Mucosa of gallbladder (tissue), 1 donor: Measurements from ENCODE around the gene YOD1. TPM values are rescaled to one million over a fixed set of nuclear protein-coding genes. Genes with fewer than 3 reads are reported as not detected.
"Not testable (repeated sequence)": the region's sequence is repeated elsewhere in the genome, so short reads cannot be mapped to it uniquely, and the experiment has no call there.

Source experiments
- DNase-seq: peaks from one replicate; pipeline ENCODE4 v3.0.0-alpha.2; 2020; ENCODE audit warnings: low spot score
- total RNA-seq: library from RNA; stranded (reverse); gene quantifications from one replicate; pipeline ENCODE4 v1.2.1, GENCODE V29; 2021
- donor health status: DM: no; HTN: no; CAD: no.

The YOD1 gene
- total RNA-seq, 1 donor from 2014 or later = 4.5 TPM

DNA sequence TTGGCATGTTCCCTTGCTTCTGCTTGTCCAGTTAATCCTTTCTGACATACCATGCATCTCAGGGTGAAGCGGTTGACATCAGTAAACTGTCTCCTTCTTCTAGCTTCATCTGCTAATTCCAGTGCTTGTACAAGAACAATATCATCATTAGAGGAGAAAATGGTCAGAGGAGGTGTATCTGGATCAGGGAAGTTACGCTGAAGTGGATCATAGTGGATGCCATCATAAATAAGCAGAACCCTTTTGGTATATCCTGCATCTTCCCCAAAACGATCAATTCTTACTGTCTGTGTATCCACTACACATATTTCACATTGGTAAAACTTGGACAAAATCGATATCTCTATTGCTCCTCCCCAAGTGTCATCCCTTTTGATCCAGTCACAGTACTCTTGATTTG is 2.0 kb downstream of the YOD1 start:
- no peak for DNase-seq

GRCh38 chr1:207048041-207048440 is 3.0 kb downstream of the YOD1 start:
- DNase-seq = no peak

- no peak for DNase-seq
These were observed 3.5 kb downstream of the YOD1 start for GRCh38 chr1:207047505-207047904.

DNA sequence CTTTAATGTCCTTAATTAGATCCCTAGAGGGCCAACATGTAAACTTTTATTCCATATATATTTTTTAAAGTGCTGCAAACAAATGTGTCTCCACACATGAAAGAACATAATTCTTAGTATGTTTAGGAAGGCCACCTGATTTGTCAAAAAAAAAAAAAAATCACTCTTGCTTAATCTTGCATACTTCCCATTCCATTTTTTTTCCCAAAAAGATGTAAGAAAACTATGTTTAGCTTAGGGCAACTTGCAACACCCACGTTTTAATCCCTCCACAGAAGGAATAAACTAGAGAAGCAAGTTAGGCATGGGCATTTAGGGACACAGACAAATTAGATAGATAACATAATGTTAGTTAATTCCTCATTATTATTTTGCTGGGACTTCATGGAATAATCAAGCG is 5.6 kb downstream of the YOD1 start:
- DNase-seq = no peak

DNA sequence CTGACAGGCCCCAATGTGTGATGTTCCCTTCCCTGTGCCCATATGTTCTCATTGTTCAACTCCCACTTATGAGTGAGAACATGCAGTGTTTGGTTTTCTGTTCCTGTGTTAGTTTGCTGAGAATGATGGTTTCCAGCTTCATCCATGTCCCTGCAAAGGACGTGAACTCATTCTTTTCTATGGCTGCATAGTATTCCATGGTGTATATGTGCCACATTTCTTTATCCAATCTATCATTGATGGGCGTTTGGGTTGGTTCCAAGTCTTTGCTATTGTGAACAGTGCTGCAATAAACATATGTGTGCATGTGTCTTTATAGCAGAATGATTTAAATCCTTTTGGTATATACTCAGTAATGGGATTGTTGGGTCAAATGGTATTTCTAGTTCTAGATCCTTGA is 9.6 kb downstream of the YOD1 start:
- DNase-seq = not testable (repeated sequence)

GRCh38 chr1:207040181-207040533 is 10.9 kb downstream of the YOD1 start:
- no peak for DNase-seq

DNA sequence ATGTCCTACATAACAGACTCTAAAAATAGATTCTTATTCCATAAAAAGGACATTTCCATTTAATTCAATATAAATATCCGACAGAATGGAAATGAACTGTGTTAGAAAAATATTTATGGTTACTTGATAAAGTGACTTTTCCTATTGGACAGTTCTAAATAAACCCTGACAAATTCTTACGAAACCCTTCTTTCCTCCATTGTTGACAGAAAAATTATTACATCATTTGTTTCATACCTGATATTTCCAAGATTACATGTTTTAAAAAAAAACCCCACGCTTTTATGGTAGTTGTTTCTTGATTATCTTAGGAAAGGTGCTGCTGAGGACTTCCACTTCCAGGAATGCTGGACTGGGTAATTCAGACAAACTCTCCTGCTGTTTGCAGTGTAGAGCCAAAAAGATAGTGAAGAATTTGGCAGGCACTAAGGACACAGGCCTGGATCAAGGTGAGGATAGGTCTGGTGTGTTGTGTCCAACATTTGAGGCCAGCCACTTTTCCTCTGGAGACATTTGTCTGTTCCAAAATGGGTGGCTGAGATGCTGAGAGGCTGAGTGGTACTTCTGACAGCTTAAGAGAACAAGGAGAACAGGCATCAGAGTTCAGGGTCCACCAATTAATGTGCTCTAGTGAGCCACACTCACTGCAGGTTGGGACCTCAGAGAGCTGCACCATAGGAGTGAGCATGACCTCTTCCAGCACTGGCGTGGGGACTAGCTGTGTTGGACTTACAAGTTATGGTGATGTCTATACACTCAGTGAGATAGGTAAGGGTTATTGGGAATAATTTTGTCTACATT is 11.4 kb downstream of the YOD1 start:
- DNase-seq = no peak

- no peak for DNase-seq
These were observed 14.1 kb downstream of the YOD1 start for GRCh38 chr1:207036865-207037264.

GRCh38 chr1:207035877-207036551 is 15.0 kb downstream of the YOD1 start:
- DNase-seq = no peak

GRCh38 chr1:207034998-207035397 is 16.0 kb downstream of the YOD1 start:
- no peak for DNase-seq

GRCh38 chr1:207034208-207034607 is 16.8 kb downstream of the YOD1 start:
- no peak for DNase-seq

GRCh38 chr1:207033302-207033701 is 17.7 kb downstream of the YOD1 start:
- DNase-seq = no peak

GRCh38 chr1:207032528-207033017 is 18.4 kb downstream of the YOD1 start, which contains the start of gene C1orf116:
C1orf116 (minus strand) TSS chr1:207032756; CDS start chr1:207027598, 5,158 bp downstream.
- peak; percentile 84 for DNase-seq

- peak; percentile 83 for DNase-seq
These were observed 19.3 kb downstream of the YOD1 start for GRCh38 chr1:207031632-207032264.

GRCh38 chr1:207031016-207031415 is 20.0 kb downstream of the YOD1 start:
- no peak for DNase-seq

GRCh38 chr1:207030522-207031009 is 20.4 kb downstream of the YOD1 start:
- no peak for DNase-seq

DNA sequence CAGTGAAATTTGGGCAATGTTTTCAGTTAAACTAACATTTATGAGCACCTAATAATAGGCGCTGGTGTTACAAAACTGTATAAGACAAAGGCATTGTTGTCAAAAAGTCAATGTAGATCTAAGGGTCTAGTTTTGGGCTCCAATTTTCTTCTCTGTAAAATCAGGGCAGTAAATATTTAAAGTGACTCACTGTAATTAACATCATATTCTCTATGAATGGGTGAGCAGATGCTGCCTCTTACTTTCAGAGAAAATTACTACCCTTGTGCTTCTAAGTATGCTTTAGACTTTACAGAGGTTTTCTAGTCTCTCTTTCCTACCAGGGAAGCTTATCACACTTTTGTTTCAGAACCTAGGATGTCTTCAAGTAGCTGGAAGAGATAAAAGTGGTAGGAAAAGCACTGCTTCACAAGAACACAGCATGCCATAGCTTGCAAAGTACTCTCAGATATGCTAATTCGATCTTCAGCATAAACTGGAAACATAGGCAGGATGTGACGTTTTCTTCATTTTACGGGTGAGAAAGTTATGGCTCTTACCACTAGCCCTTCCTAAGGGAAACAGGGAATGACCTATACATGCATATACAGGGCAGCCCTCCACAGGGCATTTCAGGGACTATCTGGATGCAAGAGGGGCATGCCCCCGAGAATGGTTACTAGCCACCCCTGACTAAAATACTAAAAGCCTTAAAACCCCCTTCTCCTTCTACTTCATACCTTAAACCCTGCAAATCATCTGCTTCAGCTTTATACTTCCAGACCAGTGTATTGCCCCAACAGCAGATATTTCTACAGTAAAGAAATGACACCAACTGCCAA is 21.1 kb downstream of the YOD1 start:
- no peak for DNase-seq

GRCh38 chr1:207028884-207029650 is 21.9 kb downstream of the YOD1 start:
- no peak for DNase-seq

- DNase-seq = no peak
These were observed 23.1 kb downstream of the YOD1 start for GRCh38 chr1:207027921-207028320.

GRCh38 chr1:207027206-207027777 is 23.7 kb downstream of the YOD1 start:
- no peak for DNase-seq
